Common myeloid progenitor, CD34-positive (primary cell): ENCODE results near the gene PPIL4.

Source experiments
- CTCF ChIA-PET: fragments of 350-600 bp; sonication (Branson Sonifier 250); formaldehyde crosslinking; loops from one replicate; lab custom pipeline; 2021; ENCODE audit warnings: antibody characterized with exemption; lab: Charles Lee
- POLR2A ChIA-PET: fragments of 350-600 bp; sonication (Branson Sonifier 250); formaldehyde crosslinking; loops from one replicate; lab custom pipeline; 2021; ENCODE audit warnings: antibody characterized with exemption; lab: Charles Lee
- DNase-seq, 3 donors: peaks; one replicate each; pipeline versions ENCODE4 v3.0.0 to v3.0.0-alpha.2; 2013
- H3K27ac ChIP-seq, 2 experiments: 1 replicate in 1 of 2; 2 replicates in 1 of 2; pipeline ENCODE4 v1.7.0; 2013; ENCODE audit warnings: inconsistent platforms in 2 of 2, low read length in 2 of 2, mild to moderate bottlenecking in 2 of 2, low read depth in 1 of 2, moderate library complexity in 1 of 2; ENCODE audit not compliant: severe bottlenecking in 2 of 2, insufficient read depth in 1 of 2, poor library complexity in 1 of 2
- H3K27me3 ChIP-seq, 5 experiments: replicated peaks in 2 of 5; 1 replicate in 3 of 5; 2 replicates in 2 of 5; pipeline versions ENCODE4 v1.6.1 to v1.7.0; 2013; ENCODE audit warnings: low read length in 4 of 5, mild to moderate bottlenecking in 2 of 5, moderate library complexity in 2 of 5, inconsistent platforms in 1 of 5; ENCODE audit not compliant: insufficient read depth in 5 of 5, control insufficient read depth in 4 of 5
- H3K36me3 ChIP-seq, 4 experiments: 1 replicate in 2 of 4; 2 replicates in 2 of 4; pipeline versions ENCODE4 v1.6.1 to v1.7.0; 2013; ENCODE audit warnings: low read length in 3 of 4, control low read depth in 1 of 4, mild to moderate bottlenecking in 1 of 4; ENCODE audit not compliant: control insufficient read depth in 4 of 4, insufficient read depth in 4 of 4
- H3K4me1 ChIP-seq, 4 experiments: 1 replicate in 3 of 4; 2 replicates in 1 of 4; pipeline versions ENCODE4 v1.6.1 to v1.7.1; 2013; ENCODE audit warnings: low read length in 3 of 4, mild to moderate bottlenecking in 3 of 4, control low read depth in 1 of 4, inconsistent platforms in 1 of 4, moderate library complexity in 1 of 4; ENCODE audit not compliant: control insufficient read depth in 4 of 4, insufficient read depth in 4 of 4; ENCODE audit errors: control extremely low read depth in 1 of 4
- H3K4me3 ChIP-seq, 7 experiments: 1 replicate in 4 of 7; 2 replicates in 3 of 7; pipeline versions ENCODE4 v1.5.1 to v1.7.0; 2013; ENCODE audit warnings: mild to moderate bottlenecking in 7 of 7, low read length in 6 of 7, moderate library complexity in 6 of 7, inconsistent platforms in 2 of 7, low read depth in 2 of 7, control low read depth in 1 of 7; ENCODE audit not compliant: insufficient read depth in 4 of 7, control insufficient read depth in 1 of 7; ENCODE audit errors: extremely low read depth in 1 of 7
- H3K9me3 ChIP-seq, 5 experiments: 1 replicate in 4 of 5; 2 replicates in 1 of 5; pipeline versions ENCODE4 v1.6.1 to v1.7.1; 2013; ENCODE audit warnings: low read length in 4 of 5, mild to moderate bottlenecking in 2 of 5, inconsistent platforms in 1 of 5, low read depth in 1 of 5, moderate library complexity in 1 of 5; ENCODE audit not compliant: control insufficient read depth in 4 of 5, insufficient read depth in 2 of 5; ENCODE audit errors: control extremely low read depth in 1 of 5
- WGBS: methylation state at CpG from one replicate; pipeline ENCODE4 v1.1.5; 2013; ENCODE audit not compliant: insufficient coverage; 5-methylcytosine and 5-hydroxymethylcytosine counted together

The PPIL4 gene

DNA sequence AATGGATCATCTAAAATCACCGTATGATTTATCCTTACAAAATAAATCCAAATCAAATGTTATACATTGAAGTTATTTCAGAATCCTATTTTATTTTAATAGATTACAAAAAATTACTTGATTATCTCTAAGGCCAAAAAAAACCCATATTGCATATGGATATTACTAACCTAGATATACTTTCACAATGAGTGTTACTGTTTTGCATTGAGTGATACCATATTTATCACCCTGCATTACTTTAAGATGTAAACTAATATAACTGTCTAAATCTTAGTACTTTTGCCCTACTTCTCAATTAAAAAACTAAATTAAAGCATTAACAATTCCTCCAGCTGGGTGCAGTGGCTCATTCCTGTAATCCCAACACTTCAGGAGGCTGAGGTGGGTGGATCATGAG lies 11.1 kb downstream of the PPIL4 start:
- Histone ChIP-seq H3K27me3 (no peaks in the 10 kb centered on the region), H3K9me3 (no peaks in the 10 kb centered on the region), H3K27ac (no peak overlapping the region), H3K4me1 (no peaks in the 10 kb centered on the region), H3K36me3 (peaks cover 22 to 89% (median 42%) of the 10 kb centered on the region in 4 experiments), H3K4me3 (no peak overlapping the region)
- ChIA-PET POLR2A (no interaction called here), CTCF (interaction anchor here (1.2 to 1.4 kb wide), 2 partner anchors 9 to 55 kb away, joined by 3 read pairs; no protein-coding TSS in a partner anchor)
- WGBS: no CpG with 5 or more reads among the region's 1 CpG
- no peak for DNase-seq

- no peak for DNase-seq
- Histone ChIP-seq H3K9me3 (no peaks in the 10 kb centered on the region), H3K4me1 (no peaks in the 10 kb centered on the region), H3K4me3 (no peak overlapping the region), H3K36me3 (peaks cover 7 to 85% (median 30%) of the 10 kb centered on the region in 4 experiments), H3K27ac (no peak overlapping the region), H3K27me3 (no peaks in the 10 kb centered on the region)
- 92% methylated on average over 4 of the region's 5 CpGs for WGBS
- ChIA-PET POLR2A (no interaction called here), CTCF (interaction anchor here (1.3 to 3.8 kb wide), 2 partner anchors 7 to 16 kb away, joined by 4 to 17 read pairs; partner anchors contain the start of gene PPIL4)
Measured at GRCh38 chr6:149529650-149530049, 16.2 kb downstream of the PPIL4 start.

DNA sequence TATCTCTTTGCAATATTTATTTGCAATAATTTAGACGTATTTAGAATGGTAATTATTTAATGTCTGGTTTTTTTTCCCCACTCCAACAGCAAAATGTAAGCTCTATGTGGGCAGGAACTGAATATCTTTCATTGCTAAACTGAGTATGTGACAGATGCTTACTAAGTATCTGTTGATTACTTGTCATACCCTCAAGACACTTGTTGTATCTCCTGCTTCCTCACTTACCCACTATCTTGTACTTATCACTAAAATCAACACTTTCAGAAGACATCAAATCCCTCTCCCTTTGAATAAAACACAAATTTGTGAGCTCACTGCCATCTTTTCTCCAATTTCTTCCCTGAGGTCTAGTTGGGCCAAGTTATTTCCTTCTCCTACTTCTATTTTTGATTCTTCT lies 30.3 kb downstream of the PPIL4 start:
- H3K27ac ChIP-seq: no peak overlapping the region
- H3K36me3 ChIP-seq: peaks cover 10 to 59% (median 15%) of the 10 kb centered on the region in 4 experiments
- POLR2A ChIA-PET: interaction anchor here (1.5 kb wide), 1 partner anchor 12 kb away, joined by 3 read pairs; no protein-coding TSS in a partner anchor

DNA sequence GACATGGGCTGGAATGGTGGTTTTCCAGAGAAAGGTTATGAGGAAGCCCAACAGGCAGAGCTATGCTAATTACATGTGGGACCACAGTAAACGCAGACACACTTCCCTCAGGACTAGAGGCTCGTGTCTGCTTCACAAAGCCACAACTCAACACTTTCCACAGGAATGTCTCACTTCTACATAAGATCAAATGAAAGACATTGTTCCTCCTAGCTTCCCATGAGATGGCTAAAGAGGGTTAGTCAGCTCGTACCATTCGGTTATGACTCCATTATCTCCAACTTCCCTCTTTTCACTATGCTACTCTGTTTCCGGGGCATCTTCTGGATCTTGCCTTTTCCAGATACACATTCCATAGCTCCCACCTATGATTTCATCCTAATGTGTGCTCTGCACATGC lies 31.9 kb downstream of the PPIL4 start:
- CTCF ChIA-PET: interaction anchor here (1.0 to 6.6 kb wide), 8 partner anchors 8 to 488 kb away, joined by 3 to 50 read pairs (median 3); no protein-coding TSS in a partner anchor
- no peak for DNase-seq
- POLR2A ChIA-PET: interaction anchor here (0.6 kb wide), 1 partner anchor 10 kb away, joined by 3 read pairs; no protein-coding TSS in a partner anchor
- H3K4me3 ChIP-seq: no peak overlapping the region
- no peaks in the 10 kb centered on the region for H3K9me3 ChIP-seq
- H3K4me1 ChIP-seq: peaks cover 0 to 2% (median 0%) of the 10 kb centered on the region in 4 experiments
- H3K36me3 ChIP-seq: peaks cover 12 to 54% (median 16%) of the 10 kb centered on the region in 4 experiments
- 86% methylated on average over 4 of the region's 5 CpGs for WGBS
- no peaks in the 10 kb centered on the region for H3K27me3 ChIP-seq
- no peak overlapping the region for H3K27ac ChIP-seq

More for the DNA sequence above, 30.3 kb downstream of the PPIL4 start:
- no CpG with 5 or more reads among the region's 1 CpG for WGBS
- CTCF ChIA-PET: interaction anchor here (0.6 to 6.6 kb wide), 12 partner anchors 9 to 955 kb away, joined by 3 to 50 read pairs (median 4); partner anchors contain the start of gene ZC3H12D
- Histone ChIP-seq H3K9me3 (no peaks in the 10 kb centered on the region), H3K4me3 (no peak overlapping the region), H3K4me1 (peaks cover 0 to 2% (median 0%) of the 10 kb centered on the region in 4 experiments), H3K27me3 (no peaks in the 10 kb centered on the region)
- DNase-seq: no peak

GRCh38 chr6:149510793-149511512 lies 34.9 kb downstream of the PPIL4 start:
- no peaks in the 10 kb centered on the region for H3K9me3 ChIP-seq
- WGBS: 100% methylated on average over 1 of the region's 4 CpGs
- no peak for DNase-seq
- peaks cover 15 to 33% (median 21%) of the 10 kb centered on the region in 4 experiments for H3K36me3 ChIP-seq
- POLR2A ChIA-PET: no interaction called here
- no peak overlapping the region for H3K27ac ChIP-seq
- peaks cover 0 to 4% (median 0%) of the 10 kb centered on the region in 4 experiments for H3K4me1 ChIP-seq
- no peaks in the 10 kb centered on the region for H3K27me3 ChIP-seq
- H3K4me3 ChIP-seq: no peak overlapping the region
- CTCF ChIA-PET: interaction anchor here (0.8 to 6.1 kb wide), 2 partner anchors 24 to 465 kb away, joined by 3 to 33 read pairs; partner anchors contain the start of gene ZC3H12D

- no CpG with 5 or more reads among the region's 3 CpGs for WGBS
- ChIA-PET CTCF (interaction anchor here (1.2 to 6.1 kb wide), 6 partner anchors 9 to 442 kb away, joined by 3 to 33 read pairs (median 3); partner anchors contain the start of gene ZC3H12D), POLR2A (interaction anchor here (0.6 to 0.7 kb wide), 2 partner anchors 493 to 1089 kb away, joined by 3 to 4 read pairs; no protein-coding TSS in a partner anchor)
- H3K27ac ChIP-seq: no peak overlapping the region
- H3K36me3 ChIP-seq: peaks cover 19 to 37% (median 20%) of the 10 kb centered on the region in 4 experiments
- H3K9me3 ChIP-seq: no peaks in the 10 kb centered on the region
- no peak for DNase-seq
- H3K4me3 ChIP-seq: no peak overlapping the region
- no peaks in the 10 kb centered on the region for H3K27me3 ChIP-seq
- H3K4me1 ChIP-seq: peaks cover 0 to 4% (median 0%) of the 10 kb centered on the region in 4 experiments
Measured at GRCh38 chr6:149508485-149508884, 37.4 kb downstream of the PPIL4 start.
